Measurements from ENCODE around the gene RNF114.
"Not testable (repeated sequence)": the region's sequence is repeated elsewhere in the genome, so short reads cannot be mapped to it uniquely, and the experiment has no call there.

DNA sequence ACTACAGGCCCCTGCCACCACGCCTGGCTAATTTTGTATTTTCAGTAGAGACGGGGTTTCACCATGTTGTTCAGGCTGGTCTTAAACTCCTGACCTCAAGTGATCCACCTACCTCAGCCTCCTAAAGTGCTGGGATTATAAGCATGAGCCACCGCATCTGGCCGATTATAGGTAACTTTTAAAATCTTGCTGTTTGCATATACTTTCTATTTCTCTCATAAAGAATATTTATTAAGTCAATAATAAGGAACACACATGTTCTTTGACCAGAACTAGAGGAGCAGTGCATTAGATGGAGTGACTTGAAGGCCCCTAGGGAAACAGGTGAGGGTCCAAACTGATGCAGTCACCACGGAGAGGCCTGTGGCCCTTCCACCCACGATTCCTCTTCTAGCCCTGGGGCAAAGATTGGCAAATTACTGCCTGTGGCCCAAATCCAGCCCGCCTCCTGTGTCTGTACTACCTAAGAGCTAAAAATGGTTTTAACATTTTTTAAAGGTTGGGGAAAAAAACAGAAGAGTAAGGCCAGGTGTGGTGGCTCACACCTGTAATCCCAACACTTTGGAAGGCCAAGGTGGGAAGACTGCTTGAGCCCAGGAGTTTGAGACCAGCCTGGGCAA lies 40.6 kb upstream of the RNF114 start:
- TF ChIP-seq, protein P1, sequence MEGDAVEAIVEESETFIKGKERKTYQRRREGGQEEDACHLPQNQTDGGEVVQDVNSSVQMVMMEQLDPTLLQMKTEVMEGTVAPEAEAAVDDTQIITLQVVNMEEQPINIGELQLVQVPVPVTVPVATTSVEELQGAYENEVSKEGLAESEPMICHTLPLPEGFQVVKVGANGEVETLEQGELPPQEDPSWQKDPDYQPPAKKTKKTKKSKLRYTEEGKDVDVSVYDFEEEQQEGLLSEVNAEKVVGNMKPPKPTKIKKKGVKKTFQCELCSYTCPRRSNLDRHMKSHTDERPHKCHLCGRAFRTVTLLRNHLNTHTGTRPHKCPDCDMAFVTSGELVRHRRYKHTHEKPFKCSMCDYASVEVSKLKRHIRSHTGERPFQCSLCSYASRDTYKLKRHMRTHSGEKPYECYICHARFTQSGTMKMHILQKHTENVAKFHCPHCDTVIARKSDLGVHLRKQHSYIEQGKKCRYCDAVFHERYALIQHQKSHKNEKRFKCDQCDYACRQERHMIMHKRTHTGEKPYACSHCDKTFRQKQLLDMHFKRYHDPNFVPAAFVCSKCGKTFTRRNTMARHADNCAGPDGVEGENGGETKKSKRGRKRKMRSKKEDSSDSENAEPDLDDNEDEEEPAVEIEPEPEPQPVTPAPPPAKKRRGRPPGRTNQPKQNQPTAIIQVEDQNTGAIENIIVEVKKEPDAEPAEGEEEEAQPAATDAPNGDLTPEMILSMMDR (conservative IDR thresholded peaks at IDR 0.05): not testable (repeated sequence)
- not testable (repeated sequence) for TF ChIP-seq ZFX (IDR thresholded peaks at IDR 0.05)

Data from C4-2B (cell line).